GM12865 (cell line): Measurements from ENCODE around the gene AP4E1.

ENCODE experiments used
- DNase-seq: peaks from one replicate; pipeline ENCODE4 v3.0.0; 2010; ENCODE audit warnings: low read depth
- H3K4me3 ChIP-seq: 2 replicates; pipeline ENCODE4 v1.5.1; 2011; ENCODE audit warnings: mild to moderate bottlenecking, low read depth, low read length, control low read depth
- CTCF ChIP-seq: IDR thresholded peaks from 2 replicates; pipeline ENCODE4 v1.5.1; 2011; ENCODE audit warnings: low read length, control low read depth, low read depth, inconsistent platforms; ENCODE audit not compliant: insufficient read depth; ENCODE audit errors: missing control alignments

The AP4E1 gene

GRCh38 chr15:50880651-50881114 is 27.8 kb upstream of the AP4E1 start:
- peak; percentile 86 for DNase-seq
- TF ChIP-seq CTCF: no peak
- H3K4me3 ChIP-seq: no peak overlapping the region; the same call in 1 of the 2 replicates

GRCh38 chr15:50881121-50882048 is 27.1 kb upstream of the AP4E1 start:
- no peak for TF ChIP-seq CTCF
- peak; percentile 61 for DNase-seq

GRCh38 chr15:50883903-50884302 is 24.6 kb upstream of the AP4E1 start:
- DNase-seq: peak; percentile 61
- H3K4me3 ChIP-seq: no peak overlapping the region
- TF ChIP-seq CTCF: no peak

More at GRCh38 chr15:50881121-50882048, 27.1 kb upstream of the AP4E1 start:
- no peak overlapping the region for H3K4me3 ChIP-seq

GRCh38 chr15:50884540-50884939 is 23.9 kb upstream of the AP4E1 start:
- H3K4me3 ChIP-seq: no peak overlapping the region
- TF ChIP-seq CTCF: no peak
- no peak for DNase-seq

GRCh38 chr15:50886139-50886467 is 22.4 kb upstream of the AP4E1 start:
- DNase-seq: no peak
- TF ChIP-seq CTCF: no peak
- H3K4me3 ChIP-seq: peak overlapping the region; percentile 52; the same call in 1 of the 2 replicates

- TF ChIP-seq CTCF: no peak
- no peak for DNase-seq
- no peak overlapping the region for H3K4me3 ChIP-seq
Observed at GRCh38 chr15:50886611-50887345, 21.7 kb upstream of the AP4E1 start.
